K562 (cell line): ENCODE results near the gene FAM161A. TPM values are rescaled to one million over a fixed set of nuclear protein-coding genes. Genes with fewer than 3 reads are reported as not detected.
A peak's percentile ranks its signal among the peaks of the same experiment; 100 is the strongest.

Experiments used
- ATAC-seq: fragments of 200-7000 bp; cut with Tn5 transposase; 3 replicates; pipeline ENCODE4 v1.9.1; 2020; ENCODE audit warnings: moderate library complexity
- BruUV-seq: library from RNA; stranded (reverse); fragments of 400-500 nt; replicated peaks from 2 replicates; lab custom pipeline; 2021; lab: Mats Ljungman, UMichigan
- CTCF ChIA-PET: fragments of 300-600 bp; formaldehyde crosslinking; extraction: SDS; loops from one replicate; lab custom pipeline; 2021; ENCODE audit warnings: low intra/inter-chr PET ratio; lab: Yijun Ruan, JAX
- POLR2A ChIA-PET: fragments of 300-600, 350-650 bp; sonication (Branson Sonifier 250); formaldehyde crosslinking; extraction: SDS; loops from one replicate; lab custom pipeline; 2021; ENCODE audit warnings: antibody characterized with exemption, inconsistent platforms; lab: Yijun Ruan, JAX
- DNase-seq, 4 experiments: peaks; one replicate each; pipeline versions ENCODE4 v3.0.0 to v3.0.0-alpha.2; 2011 to 2018; ENCODE audit warnings: low spot score in 3 of 4, mixed read lengths in 3 of 4; ENCODE audit errors: extremely low read depth in 1 of 4
- FAIRE-seq: peaks from 2 replicates; lab custom pipeline; 2011; peaks lifted over from hg19 to GRCh38; lab: Jason Lieb, UNC
- H2AFZ ChIP-seq: 2 replicates; pipeline ENCODE4 v1.6.0; 2011; ENCODE audit warnings: low read depth, low read length, control low read depth, inconsistent platforms
- H3K27ac ChIP-seq: fragments of 200-600 bp; 3 replicates; pipeline ENCODE4 v1.8.0; 2011; ENCODE audit warnings: low read depth, mild to moderate bottlenecking, control low read depth, inconsistent platforms, low read length, moderate library complexity, mixed read lengths; ENCODE audit errors: extremely low read depth
- H3K27me3 ChIP-seq, 2 experiments: fragments of 300-600 bp in 1 of 2; 2 replicates in 1 of 2; 3 replicates in 1 of 2; pipeline versions ENCODE4 v1.6.0 to v1.8.0; 2011; ENCODE audit warnings: inconsistent platforms in 2 of 2, low read length in 2 of 2, mild to moderate bottlenecking in 1 of 2, mixed read lengths in 1 of 2, moderate library complexity in 1 of 2; ENCODE audit not compliant: control insufficient read depth in 2 of 2, insufficient read depth in 2 of 2
- H3K36me3 ChIP-seq: fragments of 300-600 bp; 3 replicates; pipeline ENCODE4 v1.8.0; 2011; ENCODE audit warnings: mild to moderate bottlenecking, low read length, inconsistent platforms; ENCODE audit not compliant: control insufficient read depth, insufficient read depth
- H3K4me1 ChIP-seq, 2 experiments: fragments of 200-600 bp in 1 of 2; replicated peaks in 1 of 2; 2 replicates in 1 of 2; 3 replicates in 1 of 2; pipeline versions ENCODE4 v1.5.1 to v1.8.0; 2011; ENCODE audit warnings: inconsistent platforms in 2 of 2, low read length in 2 of 2, mild to moderate bottlenecking in 1 of 2, mixed read lengths in 1 of 2, moderate library complexity in 1 of 2; ENCODE audit not compliant: control insufficient read depth in 2 of 2, insufficient read depth in 2 of 2
- H3K4me2 ChIP-seq: 2 replicates; pipeline ENCODE4 v1.6.1; 2011; ENCODE audit warnings: low read length, control low read depth, inconsistent platforms, mixed read lengths; ENCODE audit not compliant: insufficient read depth
- H3K4me3 ChIP-seq: fragments of 200-600 bp; sonication (generic), shearing (Covaris generic); 2 replicates; pipeline ENCODE4 v1.5.1; 2016; ENCODE audit warnings: control low read depth, inconsistent platforms
- H3K79me2 ChIP-seq: fragments of 200-600 bp; 3 replicates; pipeline ENCODE4 v1.8.0; 2011; ENCODE audit warnings: low read length, inconsistent platforms; ENCODE audit not compliant: control insufficient read depth, insufficient read depth
- H3K9ac ChIP-seq, 2 experiments: 2 replicates each; pipeline versions ENCODE4 v1.6.0 to v1.6.1; 2011; ENCODE audit warnings: low read depth in 2 of 2, low read length in 2 of 2, control low read depth in 1 of 2, inconsistent platforms in 1 of 2, mild to moderate bottlenecking in 1 of 2, mixed read lengths in 1 of 2; ENCODE audit not compliant: insufficient read depth in 1 of 2
- H3K9me1 ChIP-seq: one replicate; pipeline ENCODE4 v1.6.0; 2011; ENCODE audit warnings: inconsistent platforms, mild to moderate bottlenecking, low read length, moderate library complexity; ENCODE audit not compliant: control insufficient read depth, insufficient read depth
- H3K9me3 ChIP-seq: replicated peaks from 2 replicates; pipeline ENCODE4 v1.5.1; 2011; ENCODE audit warnings: low read depth, low read length, inconsistent platforms; ENCODE audit not compliant: control insufficient read depth, insufficient read depth
- H4K20me1 ChIP-seq: replicated peaks from 2 replicates; pipeline ENCODE4 v1.6.1; 2011; ENCODE audit warnings: low read length, inconsistent platforms, mixed read lengths; ENCODE audit not compliant: control insufficient read depth, insufficient read depth
- ARID1B ChIP-seq: fragments of 450-650 bp; IDR thresholded peaks from 2 replicates; pipeline ENCODE4 v1.6.1; 2016; ENCODE audit warnings: antibody characterized with exemption, mild to moderate bottlenecking, inconsistent platforms
- ARNT ChIP-seq, 2 experiments: fragments of 450-650 bp; IDR thresholded peaks; 2 replicates each; pipeline ENCODE4 v1.6.1; 2016; ENCODE audit warnings: mild to moderate bottlenecking in 1 of 2
- CBFA2T2 ChIP-seq: fragments of 450-650 bp; conservative IDR thresholded peaks from 2 replicates; pipeline ENCODE4 v1.6.1; 2017; ENCODE audit warnings: mild to moderate bottlenecking
- HMG20B ChIP-seq: fragments of 250-450 bp; sonication (Bioruptor Pico); IDR thresholded peaks from 2 replicates; pipeline ENCODE4 v1.5.0; 2021; ENCODE audit warnings: mild to moderate bottlenecking
- HNRNPK ChIP-seq: fragments of 200-400 bp; formaldehyde crosslinking; IDR thresholded peaks from one replicate; pipeline ENCODE4 v1.6.1; 2018; ENCODE audit warnings: mild to moderate bottlenecking, low read depth, low read length; ENCODE audit not compliant: poor library complexity, severe bottlenecking
- ID3 ChIP-seq, 2 experiments: fragments of 250-450 bp in 1 of 2; fragments of 450-650 bp in 1 of 2; sonication (Bioruptor Pico) in 1 of 2; IDR thresholded peaks; 2 replicates each; pipeline versions ENCODE4 v1.6.1 to v1.8.0; 2016 to 2021; ENCODE audit warnings: mild to moderate bottlenecking in 2 of 2, moderate library complexity in 2 of 2, missing compliant biosample characterization in 1 of 2, missing genetic modification characterization in 1 of 2
- MYC ChIP-seq, 2 experiments: fragments of 250-450 bp in 1 of 2; sonication (Bioruptor Pico) in 1 of 2; IDR thresholded peaks; 2 replicates each; pipeline versions ENCODE4 v1.5.1 to v1.6.1; 2012 to 2021; ENCODE audit warnings: low read depth in 2 of 2, borderline replicate concordance in 1 of 2, improper control_type of control experiment in 1 of 2, low read length in 1 of 2, mild to moderate bottlenecking in 1 of 2, moderate library complexity in 1 of 2
- MYNN ChIP-seq, 2 experiments: sonication (generic); formaldehyde crosslinking in 1 of 2; IDR thresholded peaks; 2 replicates each; pipeline versions ENCODE4 v1.5.0 to v1.6.1; 2016 to 2020; ENCODE audit warnings: antibody characterized with exemption in 1 of 2, missing genetic modification reagents in 1 of 2
- NCOR1 ChIP-seq: fragments of 450-650 bp; IDR thresholded peaks from 2 replicates; pipeline ENCODE4 v1.6.1; 2016; ENCODE audit warnings: mild to moderate bottlenecking, moderate library complexity
- NFIC ChIP-seq: fragments of 450-650 bp; IDR thresholded peaks from 2 replicates; pipeline ENCODE4 v1.6.1; 2017; ENCODE audit warnings: mild to moderate bottlenecking, inconsistent platforms
- NR1H2 ChIP-seq: sonication (generic); formaldehyde crosslinking; IDR thresholded peaks from 2 replicates; pipeline ENCODE4 v1.4.0; 2020; ENCODE audit warnings: mild to moderate bottlenecking, missing genetic modification reagents
- POU5F1 ChIP-seq: fragments of 150-350 bp; IDR thresholded peaks from 2 replicates; pipeline ENCODE4 v1.6.1; 2014; ENCODE audit warnings: borderline replicate concordance, low read length, low read depth, mild to moderate bottlenecking; ENCODE audit not compliant: partially characterized antibody
- RBFOX2 ChIP-seq: fragments of 200-400 bp; formaldehyde crosslinking; IDR thresholded peaks from 2 replicates; pipeline ENCODE4 v1.6.1; 2017; ENCODE audit warnings: low read depth, mild to moderate bottlenecking, low read length, moderate library complexity
- SIN3A ChIP-seq, 2 experiments: fragments of 150-350 bp in 1 of 2; IDR thresholded peaks; 2 replicates each; pipeline ENCODE4 v1.6.1; 2011 to 2016; ENCODE audit warnings: borderline replicate concordance in 2 of 2, low read depth in 2 of 2, low read length in 2 of 2, mild to moderate bottlenecking in 2 of 2, moderate library complexity in 2 of 2; ENCODE audit not compliant: control insufficient read depth in 1 of 2
- SP1 ChIP-seq: sonication (generic); formaldehyde crosslinking; IDR thresholded peaks from 2 replicates; pipeline ENCODE4 v1.8.1; 2022; ENCODE audit warnings: mild to moderate bottlenecking, missing genetic modification reagents
- TAF15 ChIP-seq: fragments of 200-400 bp; formaldehyde crosslinking; IDR thresholded peaks from 2 replicates; pipeline ENCODE4 v1.6.1; 2017; ENCODE audit warnings: mild to moderate bottlenecking, low read depth, low read length, moderate library complexity
- TEAD4 ChIP-seq, 2 experiments: sonication (generic) in 1 of 2; formaldehyde crosslinking in 1 of 2; IDR thresholded peaks; 2 replicates each; pipeline versions ENCODE4 v1.6.1 to v1.8.0; 2012 to 2022; ENCODE audit warnings: borderline replicate concordance in 1 of 2, inconsistent platforms in 1 of 2, low read length in 1 of 2, mild to moderate bottlenecking in 1 of 2, missing genetic modification reagents in 1 of 2
- TRIM24 ChIP-seq, 2 experiments: fragments of 450-650 bp; IDR thresholded peaks; 2 replicates each; pipeline ENCODE4 v1.6.1; 2016
- ZBTB1 ChIP-seq: sonication (generic); formaldehyde crosslinking; IDR thresholded peaks from 2 replicates; pipeline ENCODE4 v1.8.1; 2023; ENCODE audit warnings: missing genetic modification reagents, low read depth, mild to moderate bottlenecking, borderline replicate concordance
- ZNF212 ChIP-seq: fragments of 450-650 bp; formaldehyde crosslinking; IDR thresholded peaks from 2 replicates; pipeline ENCODE4 v1.4.0; 2020; ENCODE audit warnings: mild to moderate bottlenecking
- WGBS: fragments of 100-300 bp; shearing (Covaris generic); methylation state at CpG from one replicate; pipeline ENCODE4 v1.1.6; 2016; ENCODE audit warnings: low coverage, mixed read lengths; ENCODE audit not compliant: insufficient coverage; ENCODE audit errors: missing lambda C conversion rate; 5-methylcytosine and 5-hydroxymethylcytosine counted together
- in situ Hi-C: fragments of 300-500 bp; cut with MboI; formaldehyde crosslinking; loops from 4 replicates; pipeline ENCODE4 v1.15.0; 2018; ENCODE audit warnings: inconsistent platforms, mixed read lengths
- intact Hi-C: fragments of 100-400 bp; cut with micrococcal nuclease; formaldehyde crosslinking; loops from 2 replicates; pipeline ENCODE4 v1.14.2; 2022
- polyA plus RNA-seq, 8 experiments: library from polyadenylated mRNA; depleted of rRNA in 4 of 8; stranded (reverse) in 5 of 8; unstranded in 3 of 8; fragments of >200 nt; fragmentation: Nextera tagmentation in 2 of 8; fragmentation: Illumina TruSeq in 1 of 8; extraction: Ambion mirVana in 2 of 8; extraction: Trizol in 1 of 8; gene quantifications; 2 replicates each; pipeline versions ENCODE4 v1.2.1 to v1.2.3, GENCODE V29; 2011 to 2014; ENCODE audit warnings: inconsistent platforms in 1 of 8, missing spikeins in 1 of 8
- total RNA-seq, 7 experiments: library from RNA; depleted of rRNA in 6 of 7; stranded (reverse); fragments of >200 nt in 6 of 7; fragmentation: Illumina TruSeq in 2 of 7; extraction: Trizol in 2 of 7; gene quantifications; 2 replicates each; pipeline versions ENCODE4 v1.2.1 to v1.2.3, GENCODE V29; 2011 to 2021; ENCODE audit warnings: low replicate concordance in 1 of 7

The FAM161A gene
- total and polyA plus RNA-seq, 9 of the 15 experiments (the other 6 are each of a cell fraction or from before 2014, with no cell fraction given): 0.27 to 1.4 (median 0.80) TPM

- no peak overlapping the region for H3K4me3 ChIP-seq
- peaks cover 0 to 7% of the 10 kb centered on the region in 2 experiments; a peak in 2 of 5 replicates for H3K27me3 ChIP-seq
- H3K9me1 ChIP-seq: no peaks in the 10 kb centered on the region
- peak; percentile 49 for FAIRE-seq
- H3K9me3 ChIP-seq: no peaks in the 10 kb centered on the region
- H4K20me1 ChIP-seq: no peaks in the 10 kb centered on the region
- 37% methylated on average over 4 of the region's 4 CpGs for whole genome bisulfite sequencing
- H3K4me2 ChIP-seq: peak overlapping the region; percentile 45; the same call in 1 of the 2 replicates
- H3K36me3 ChIP-seq: no peaks in the 10 kb centered on the region
- no peaks in the 10 kb centered on the region for H3K79me2 ChIP-seq
- H3K4me1 ChIP-seq: peaks cover 7 to 9% of the 10 kb centered on the region in 2 experiments; a peak in 4 of 5 replicates
- peak overlapping the region; percentile 46 for H2AFZ ChIP-seq
- H3K9ac ChIP-seq: peak overlapping the region in 1 of 2 experiments; percentile 20; a peak in 1 of 4 replicates
- no TSS peak for BruUV-seq
- intact Hi-C loops (loop anchor here (10.0 kb wide), 1 partner anchor 68 kb away; no protein-coding TSS in a partner anchor), in situ Hi-C loops (no loop called here)
- ChIA-PET CTCF (no interaction called here), POLR2A (interaction anchor here (0.6 to 1.2 kb wide), 3 partner anchors 42 to 223 kb away, joined by 3 to 6 read pairs (median 4); no protein-coding TSS in a partner anchor)
- DNase-seq: peak in 1 of 4 experiments; percentile 38
- no peak overlapping the region for H3K27ac ChIP-seq
- ATAC-seq: peak; percentile 41; the same call in 2 of the 3 replicates
- no peak for TF ChIP-seq ID3 (CRISPR knock-in tag; IDR thresholded peaks at IDR 0.05)
- no peak for TF ChIP-seq ID3 (tag; IDR thresholded peaks at IDR 0.05)
- 0 out of 2 replicates have a peak, but pooled peaks have one; percentile 2 for TF ChIP-seq NFIC
- TF ChIP-seq TAF15: no peak
- no peak for TF ChIP-seq SP1 (CRISPR knock-in tag)
- TF ChIP-seq ARID1B: peak; percentile 61; the same call in 1 of the 2 replicates
- TF ChIP-seq ARNT (IDR thresholded peaks at IDR 0.05): no peak
- TF ChIP-seq CBFA2T2: peak; percentile 72
- no peak for TF ChIP-seq HMG20B (CRISPR knock-in tag)
- no peak for TF ChIP-seq ZBTB1 (CRISPR knock-in tag)
- no peak for TF ChIP-seq HNRNPK
- TF ChIP-seq TRIM24 (IDR thresholded peaks at IDR 0.05): peak in 1 of 2 experiments; percentile 26; a peak in 1 of 4 replicates
- TF ChIP-seq MYNN (IDR thresholded peaks at IDR 0.05): peak; percentile 42; the same call in 1 of the 2 replicates
- no peak for TF ChIP-seq MYNN (CRISPR knock-in tag; IDR thresholded peaks at IDR 0.05)
- TF ChIP-seq NCOR1: peak; percentile 61
- no peak for TF ChIP-seq ZNF212 (CRISPR knock-in tag)
- TF ChIP-seq RBFOX2: no peak
- no peak for TF ChIP-seq POU5F1
- TF ChIP-seq TEAD4 (IDR thresholded peaks at IDR 0.05; ENCODE audit: low read length): peak; percentile 65
- no peak for TF ChIP-seq TEAD4 (CRISPR knock-in tag; IDR thresholded peaks at IDR 0.05; ENCODE audit: borderline replicate concordance)
- no peak for TF ChIP-seq SIN3A (IDR thresholded peaks at IDR 0.05; ENCODE audit: borderline replicate concordance in 2 of 2, control insufficient read depth in 1 of 2, low read depth in 2 of 2, low read length in 2 of 2)
- no peak for TF ChIP-seq MYC (IDR thresholded peaks at IDR 0.05; ENCODE audit: low read depth, low read length)
- TF ChIP-seq MYC (CRISPR knock-in tag; IDR thresholded peaks at IDR 0.05; ENCODE audit: borderline replicate concordance, low read depth): no peak
- no peak for TF ChIP-seq NR1H2 (CRISPR knock-in tag)
Measured at GRCh38 chr2:61792355-61792890, 61.4 kb downstream of the FAM161A start.
